Measurements from ENCODE around the gene INPP4B. TPM values are rescaled to one million over a fixed set of nuclear protein-coding genes. Genes with fewer than 3 reads are reported as not detected.

The INPP4B gene
- total and polyA plus RNA-seq, 2 experiments from 2014 or later = 4.6 to 5.5 TPM

GRCh38 chr4:142130666-142131065 is 715.4 kb downstream of the INPP4B start:
- DNase-seq (ENCODE audit: low read depth in 1 of 2, low spot score in 1 of 2) = no peak
- Histone ChIP-seq H3K27me3 (no peaks in the 10 kb centered on the region), H3K9me3 (ENCODE audit: low read depth) (no peaks in the 10 kb centered on the region), H3K27ac (no peak overlapping the region), H3K4me1 (ENCODE audit: low read depth) (no peaks in the 10 kb centered on the region), H3K36me3 (no peaks in the 10 kb centered on the region), H3K4me3 (no peak overlapping the region)
- TF ChIP-seq CTCF (IDR thresholded peaks at IDR 0.05; ENCODE audit: low read depth, low read length) = no peak

- Histone ChIP-seq H3K27me3 (no peaks in the 10 kb centered on the region), H3K36me3 (no peaks in the 10 kb centered on the region), H3K27ac (no peak overlapping the region), H3K4me3 (no peak overlapping the region), H3K4me1 (ENCODE audit: low read depth) (no peaks in the 10 kb centered on the region), H3K9me3 (ENCODE audit: low read depth) (no peaks in the 10 kb centered on the region)
- TF ChIP-seq CTCF (IDR thresholded peaks at IDR 0.05; ENCODE audit: low read depth, low read length) = no peak
- no peak for DNase-seq (ENCODE audit: low read depth in 1 of 2, low spot score in 1 of 2)
Measured at GRCh38 chr4:142129931-142130330, 716.2 kb downstream of the INPP4B start.

- Histone ChIP-seq H3K27me3 (no peaks in the 10 kb centered on the region), H3K9me3 (ENCODE audit: low read depth) (no peaks in the 10 kb centered on the region), H3K27ac (no peak overlapping the region), H3K4me3 (no peak overlapping the region), H3K36me3 (no peaks in the 10 kb centered on the region), H3K4me1 (ENCODE audit: low read depth) (no peaks in the 10 kb centered on the region)
- DNase-seq (ENCODE audit: low read depth in 1 of 2, low spot score in 1 of 2) = no peak
- TF ChIP-seq CTCF (IDR thresholded peaks at IDR 0.05; ENCODE audit: low read depth, low read length) = no peak
Measured at GRCh38 chr4:142129473-142129872, 716.6 kb downstream of the INPP4B start.

GRCh38 chr4:142128529-142128928 is 717.6 kb downstream of the INPP4B start:
- Histone ChIP-seq H3K36me3 (no peaks in the 10 kb centered on the region), H3K27me3 (no peaks in the 10 kb centered on the region), H3K4me1 (ENCODE audit: low read depth) (no peaks in the 10 kb centered on the region), H3K9me3 (ENCODE audit: low read depth) (no peaks in the 10 kb centered on the region), H3K27ac (no peak overlapping the region), H3K4me3 (no peak overlapping the region)
- DNase-seq (ENCODE audit: low read depth in 1 of 2, low spot score in 1 of 2) = peak in 1 of 2 donors; percentile 49
- TF ChIP-seq CTCF (IDR thresholded peaks at IDR 0.05; ENCODE audit: low read depth, low read length) = no peak

GRCh38 chr4:142126890-142127497 is 719.1 kb downstream of the INPP4B start:
- H3K4me3 ChIP-seq = no peak overlapping the region
- peak; percentile 73 for TF ChIP-seq CTCF (IDR thresholded peaks at IDR 0.05; ENCODE audit: low read depth, low read length)

More at GRCh38 chr4:142126890-142127497, 719.1 kb downstream of the INPP4B start:
- H3K27ac ChIP-seq = no peak overlapping the region
- no peaks in the 10 kb centered on the region for H3K36me3 ChIP-seq
- H3K27me3 ChIP-seq = no peaks in the 10 kb centered on the region
- no peaks in the 10 kb centered on the region for H3K4me1 ChIP-seq (ENCODE audit: low read depth)
- no peaks in the 10 kb centered on the region for H3K9me3 ChIP-seq (ENCODE audit: low read depth)
- peak; percentile 79 to 85 for DNase-seq (ENCODE audit: low read depth in 1 of 2, low spot score in 1 of 2)
